Neural cell (in vitro differentiated cells): Measurements from ENCODE around the gene ARHGEF4. TPM values are rescaled to one million over a fixed set of nuclear protein-coding genes. Genes with fewer than 3 reads are reported as not detected.

ENCODE experiments used
- H2AFZ ChIP-seq: fragments of 200-600, 300-800 bp; sonication (generic), shearing (Covaris generic); 2 replicates; pipeline ENCODE4 v1.6.0; 2014; ENCODE audit warnings: low read depth, mild to moderate bottlenecking, antibody characterized with exemption, low read length, moderate library complexity
- H3F3A ChIP-seq: fragments of 200-600 bp; shearing (Covaris generic); 2 replicates; pipeline ENCODE4 v1.6.1; 2016; ENCODE audit warnings: mild to moderate bottlenecking, moderate library complexity, mixed read lengths, antibody characterized with exemption, low read length; ENCODE audit not compliant: insufficient read depth, poor library complexity, severe bottlenecking
- H3K27ac ChIP-seq: fragments of 200-600, 300-800 bp; sonication (generic), shearing (Covaris generic); 2 replicates; pipeline ENCODE4 v1.5.1; 2014; ENCODE audit warnings: mild to moderate bottlenecking, low read length, moderate library complexity
- H3K27me3 ChIP-seq: fragments of 300-800, 200-600 bp; sonication (generic), shearing (Covaris generic); 2 replicates; pipeline ENCODE4 v1.6.0; 2014; ENCODE audit warnings: mild to moderate bottlenecking, low read depth, low read length, moderate library complexity; ENCODE audit not compliant: insufficient read depth
- H3K36me3 ChIP-seq: fragments of 300-800, 200-600 bp; sonication (generic), shearing (Covaris generic); 2 replicates; pipeline ENCODE4 v1.5.1; 2014; ENCODE audit warnings: mild to moderate bottlenecking, antibody characterized with exemption, low read length, moderate library complexity; ENCODE audit not compliant: insufficient read depth
- H3K4me2 ChIP-seq: fragments of 300-800, 200-600 bp; sonication (generic), shearing (Covaris generic); 2 replicates; pipeline ENCODE4 v1.6.0; 2014; ENCODE audit warnings: mild to moderate bottlenecking, low read length
- H3K4me3 ChIP-seq: fragments of 300-800, 200-600 bp; sonication (generic), shearing (Covaris generic); 2 replicates; pipeline ENCODE4 v1.5.1; 2014; ENCODE audit warnings: mild to moderate bottlenecking, low read length, moderate library complexity
- H3K79me2 ChIP-seq: fragments of 200-600 bp; shearing (Covaris generic); replicated peaks from 2 replicates; pipeline ENCODE4 v1.6.0; 2014; ENCODE audit warnings: mild to moderate bottlenecking, low read length, moderate library complexity; ENCODE audit not compliant: insufficient read depth
- H3K9ac ChIP-seq: fragments of 300-800, 200-600 bp; sonication (generic), shearing (Covaris generic); 2 replicates; pipeline ENCODE4 v1.6.1; 2016; ENCODE audit warnings: mild to moderate bottlenecking, low read length, mixed read lengths
- H3K9me2 ChIP-seq: fragments of 200-600 bp; shearing (Covaris generic); 2 replicates; pipeline ENCODE4 v1.6.1; 2016; ENCODE audit warnings: mild to moderate bottlenecking, low read length, mixed read lengths; ENCODE audit not compliant: insufficient read depth
- H3K9me3 ChIP-seq: fragments of 200-600, 300-800 bp; sonication (generic), shearing (Covaris generic); 2 replicates; pipeline ENCODE4 v1.6.1; 2016; ENCODE audit warnings: mild to moderate bottlenecking, mixed run types, low read length, moderate library complexity, mixed read lengths
- H4K20me1 ChIP-seq: fragments of 200-600 bp; shearing (Covaris generic); 2 replicates; pipeline ENCODE4 v1.6.1; 2016; ENCODE audit warnings: mild to moderate bottlenecking, mixed run types; ENCODE audit not compliant: insufficient read depth
- EP300 ChIP-seq: fragments of 450-650 bp; conservative IDR thresholded peaks from 2 replicates; pipeline ENCODE4 v1.6.1; 2014; ENCODE audit warnings: antibody characterized with exemption, mild to moderate bottlenecking, moderate library complexity; ENCODE audit not compliant: poor library complexity, severe bottlenecking
- EZH2 ChIP-seq: fragments of 200-600, 300-800 bp; shearing (Covaris generic), sonication (generic); IDR thresholded peaks from 2 replicates; pipeline ENCODE4 v1.6.1; 2014; ENCODE audit warnings: antibody characterized with exemption, low read length, borderline replicate concordance, mild to moderate bottlenecking; ENCODE audit not compliant: insufficient read depth, poor library complexity, severe bottlenecking
- MXI1 ChIP-seq: fragments of 450-650 bp; conservative IDR thresholded peaks from 2 replicates; pipeline ENCODE4 v1.6.1; 2014; ENCODE audit warnings: antibody characterized with exemption, mild to moderate bottlenecking; ENCODE audit not compliant: poor library complexity, severe bottlenecking
- POLR2AphosphoS5 ChIP-seq: IDR thresholded peaks from 2 replicates; pipeline ENCODE4 v1.6.1; 2012
- RAD21 ChIP-seq: fragments of 450-650 bp; conservative IDR thresholded peaks from 2 replicates; pipeline ENCODE4 v1.6.1; 2014; ENCODE audit warnings: antibody characterized with exemption, mild to moderate bottlenecking, moderate library complexity
- SMC3 ChIP-seq: fragments of 450-650 bp; conservative IDR thresholded peaks from 2 replicates; pipeline ENCODE4 v1.6.1; 2014; ENCODE audit warnings: antibody characterized with exemption, mild to moderate bottlenecking, moderate library complexity; ENCODE audit not compliant: poor library complexity
- TAF1 ChIP-seq: IDR thresholded peaks from 2 replicates; pipeline ENCODE4 v1.6.1; 2012; ENCODE audit warnings: low read depth
- polyA plus RNA-seq: library from polyadenylated mRNA; depleted of rRNA; stranded (reverse); fragments of >200 nt; gene quantifications from 2 replicates; pipeline ENCODE4 v1.2.3, GENCODE V29; 2014
- TF ChIP-seq, protein P1 (sequence below): fragments of 450-650 bp; IDR thresholded peaks from 2 replicates; pipeline ENCODE4 v1.5.1; 2014; ENCODE audit warnings: antibody characterized with exemption, mild to moderate bottlenecking, moderate library complexity; ENCODE audit not compliant: poor library complexity, severe bottlenecking
- TF ChIP-seq, protein P2 (sequence below): IDR thresholded peaks from 2 replicates; pipeline ENCODE4 v1.6.1; 2012; ENCODE audit warnings: borderline replicate concordance

The ARHGEF4 gene
- polyA plus RNA-seq, 1 donor from 2014 or later, result 45.9 TPM

DNA sequence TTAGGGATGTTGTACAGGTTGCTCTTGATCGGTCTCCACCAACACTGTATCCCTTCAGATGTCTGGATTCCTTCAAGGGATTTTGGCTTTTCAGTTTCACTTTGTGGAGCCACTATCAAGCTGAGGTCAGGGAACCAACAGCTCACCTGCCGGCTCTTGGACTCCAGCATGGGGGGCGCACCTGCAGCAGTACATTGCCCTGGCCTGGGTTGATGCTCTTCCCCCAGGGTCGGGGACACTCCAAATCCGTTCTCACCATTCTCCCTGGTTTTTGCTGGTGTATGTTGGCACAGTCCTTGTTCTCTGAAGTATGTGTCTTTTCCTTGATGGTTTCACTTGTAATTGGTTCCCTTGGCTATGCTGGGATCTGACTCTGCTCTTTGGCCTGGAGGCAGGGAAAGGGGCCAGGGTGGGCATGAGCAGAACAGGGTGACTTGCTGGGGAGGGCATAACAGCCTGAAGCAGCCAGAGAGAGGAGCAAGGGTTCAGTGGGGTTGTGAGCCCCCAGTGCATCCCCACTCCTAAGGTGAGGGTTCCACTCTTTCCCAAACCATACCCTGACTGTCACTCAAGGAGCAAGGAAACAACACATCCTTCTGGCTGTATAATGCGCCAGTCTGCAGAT lies 5.1 kb downstream of the ARHGEF4 start:
- Histone ChIP-seq H3K9me2 (no peaks in the 10 kb centered on the region), H3K27ac (no peak overlapping the region), H2AFZ (no peak overlapping the region), H3K9me3 (no peaks in the 10 kb centered on the region), H3K36me3 (no peaks in the 10 kb centered on the region), H3K4me2 (no peak overlapping the region), H3K27me3 (peaks cover 23% of the 10 kb centered on the region), H4K20me1 (no peaks in the 10 kb centered on the region), H3F3A (no peaks in the 10 kb centered on the region), H3K9ac (no peak overlapping the region), H3K4me3 (no peak overlapping the region), H3K79me2 (no peaks in the 10 kb centered on the region)
- TF ChIP-seq SMC3 (no peak), TAF1 (no peak), MXI1 (no peak), POLR2AphosphoS5 (no peak), EP300 (no peak)
- TF ChIP-seq, protein P1, sequence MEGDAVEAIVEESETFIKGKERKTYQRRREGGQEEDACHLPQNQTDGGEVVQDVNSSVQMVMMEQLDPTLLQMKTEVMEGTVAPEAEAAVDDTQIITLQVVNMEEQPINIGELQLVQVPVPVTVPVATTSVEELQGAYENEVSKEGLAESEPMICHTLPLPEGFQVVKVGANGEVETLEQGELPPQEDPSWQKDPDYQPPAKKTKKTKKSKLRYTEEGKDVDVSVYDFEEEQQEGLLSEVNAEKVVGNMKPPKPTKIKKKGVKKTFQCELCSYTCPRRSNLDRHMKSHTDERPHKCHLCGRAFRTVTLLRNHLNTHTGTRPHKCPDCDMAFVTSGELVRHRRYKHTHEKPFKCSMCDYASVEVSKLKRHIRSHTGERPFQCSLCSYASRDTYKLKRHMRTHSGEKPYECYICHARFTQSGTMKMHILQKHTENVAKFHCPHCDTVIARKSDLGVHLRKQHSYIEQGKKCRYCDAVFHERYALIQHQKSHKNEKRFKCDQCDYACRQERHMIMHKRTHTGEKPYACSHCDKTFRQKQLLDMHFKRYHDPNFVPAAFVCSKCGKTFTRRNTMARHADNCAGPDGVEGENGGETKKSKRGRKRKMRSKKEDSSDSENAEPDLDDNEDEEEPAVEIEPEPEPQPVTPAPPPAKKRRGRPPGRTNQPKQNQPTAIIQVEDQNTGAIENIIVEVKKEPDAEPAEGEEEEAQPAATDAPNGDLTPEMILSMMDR, result no peak

DNA sequence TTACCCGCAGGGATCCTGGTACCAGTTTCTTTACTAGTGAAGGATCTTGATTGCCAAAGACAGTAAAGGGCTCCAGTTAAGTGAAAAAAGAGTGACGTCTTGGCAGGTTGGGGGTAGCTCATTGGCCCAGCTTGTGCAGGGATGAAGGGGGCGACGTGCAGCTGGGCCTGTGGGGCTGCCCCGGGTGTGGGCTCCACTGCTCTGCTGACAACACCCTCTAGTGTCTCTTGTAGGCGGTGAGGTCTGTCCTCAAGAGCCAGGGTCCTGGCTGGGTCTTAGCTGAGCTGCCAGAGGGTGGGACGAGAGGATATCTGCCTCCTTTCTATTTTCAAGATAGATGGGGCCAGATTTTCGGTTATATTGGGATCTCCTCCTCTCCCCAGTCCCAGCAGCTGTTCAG lies 6.1 kb downstream of the ARHGEF4 start:
- H2AFZ ChIP-seq, result no peak overlapping the region
- no peak overlapping the region for H3K4me2 ChIP-seq
- no peak overlapping the region for H3K27ac ChIP-seq
- no peaks in the 10 kb centered on the region for H3F3A ChIP-seq
- H4K20me1 ChIP-seq, result no peaks in the 10 kb centered on the region
- H3K4me3 ChIP-seq, result no peak overlapping the region
- H3K9me2 ChIP-seq, result no peaks in the 10 kb centered on the region
- TF ChIP-seq, protein P2, sequence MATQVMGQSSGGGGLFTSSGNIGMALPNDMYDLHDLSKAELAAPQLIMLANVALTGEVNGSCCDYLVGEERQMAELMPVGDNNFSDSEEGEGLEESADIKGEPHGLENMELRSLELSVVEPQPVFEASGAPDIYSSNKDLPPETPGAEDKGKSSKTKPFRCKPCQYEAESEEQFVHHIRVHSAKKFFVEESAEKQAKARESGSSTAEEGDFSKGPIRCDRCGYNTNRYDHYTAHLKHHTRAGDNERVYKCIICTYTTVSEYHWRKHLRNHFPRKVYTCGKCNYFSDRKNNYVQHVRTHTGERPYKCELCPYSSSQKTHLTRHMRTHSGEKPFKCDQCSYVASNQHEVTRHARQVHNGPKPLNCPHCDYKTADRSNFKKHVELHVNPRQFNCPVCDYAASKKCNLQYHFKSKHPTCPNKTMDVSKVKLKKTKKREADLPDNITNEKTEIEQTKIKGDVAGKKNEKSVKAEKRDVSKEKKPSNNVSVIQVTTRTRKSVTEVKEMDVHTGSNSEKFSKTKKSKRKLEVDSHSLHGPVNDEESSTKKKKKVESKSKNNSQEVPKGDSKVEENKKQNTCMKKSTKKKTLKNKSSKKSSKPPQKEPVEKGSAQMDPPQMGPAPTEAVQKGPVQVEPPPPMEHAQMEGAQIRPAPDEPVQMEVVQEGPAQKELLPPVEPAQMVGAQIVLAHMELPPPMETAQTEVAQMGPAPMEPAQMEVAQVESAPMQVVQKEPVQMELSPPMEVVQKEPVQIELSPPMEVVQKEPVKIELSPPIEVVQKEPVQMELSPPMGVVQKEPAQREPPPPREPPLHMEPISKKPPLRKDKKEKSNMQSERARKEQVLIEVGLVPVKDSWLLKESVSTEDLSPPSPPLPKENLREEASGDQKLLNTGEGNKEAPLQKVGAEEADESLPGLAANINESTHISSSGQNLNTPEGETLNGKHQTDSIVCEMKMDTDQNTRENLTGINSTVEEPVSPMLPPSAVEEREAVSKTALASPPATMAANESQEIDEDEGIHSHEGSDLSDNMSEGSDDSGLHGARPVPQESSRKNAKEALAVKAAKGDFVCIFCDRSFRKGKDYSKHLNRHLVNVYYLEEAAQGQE, result no peak
- TF ChIP-seq RAD21 (no peak), SMC3 (no peak), EP300 (no peak), EZH2 (no peak), TAF1 (no peak), POLR2AphosphoS5 (no peak), MXI1 (no peak)
- TF ChIP-seq, protein P1, result no peak
- H3K27me3 ChIP-seq, result peaks cover 14% of the 10 kb centered on the region
- H3K9me3 ChIP-seq, result no peaks in the 10 kb centered on the region
- H3K9ac ChIP-seq, result no peak overlapping the region
- no peaks in the 10 kb centered on the region for H3K79me2 ChIP-seq
- H3K36me3 ChIP-seq, result no peaks in the 10 kb centered on the region
